Posterior vena cava (tissue), 2 donors: ENCODE results near the gene ASH1L. TPM values are rescaled to one million over a fixed set of nuclear protein-coding genes. Genes with fewer than 3 reads are reported as not detected.
A peak's percentile ranks its signal among the peaks of the same experiment; 100 is the strongest.
"Not testable (repeated sequence)": the region's sequence is repeated elsewhere in the genome, so short reads cannot be mapped to it uniquely, and the experiment has no call there.

Experiments used
- DNase-seq: peaks from one replicate; pipeline ENCODE4 v3.0.0-alpha.2; 2020; ENCODE audit warnings: low spot score
- intact Hi-C, 2 donors: fragments of 100-400 bp; cut with DNase I; formaldehyde crosslinking; loops; one replicate each; pipeline versions ENCODE4 v1.14.1 to v1.14.2; 2022 to 2023
- total RNA-seq, 2 donors: library from RNA; stranded (reverse); fragmentation: NEBNext Ultra II Directional; extraction: Animal tissue kit (Norgen Biotek cat#: 25700); gene quantifications; one replicate each; pipeline ENCODE4 v1.2.1, GENCODE V29; 2021
- donor health status: DM: yes; HTN: yes; CAD: no.
- donor health status: DM: yes; HTN: yes; CAD: no.

Gene ASH1L
- total RNA-seq, 2 donors from 2014 or later = 66.7 to 67.4 TPM

- no peak for DNase-seq
These were observed 172.8 kb downstream of the ASH1L start for GRCh38 chr1:155389826-155390225.

GRCh38 chr1:155385836-155386235 lies 176.8 kb downstream of the ASH1L start:
- DNase-seq = not testable (repeated sequence)
- intact Hi-C loops = loop anchor here in 1 of 2 donors (1.0 kb wide), 1 partner anchor 40 kb away; no protein-coding TSS in a partner anchor

More at GRCh38 chr1:155389826-155390225, 172.8 kb downstream of the ASH1L start:
- intact Hi-C loops = no loop called here

- intact Hi-C loops = no loop called here
- DNase-seq = no peak
These were observed 179.2 kb downstream of the ASH1L start for GRCh38 chr1:155383406-155383805.

- intact Hi-C loops = no loop called here
- no peak for DNase-seq
These were observed 182.9 kb downstream of the ASH1L start for GRCh38 chr1:155379631-155380090.

- no peak for DNase-seq
- intact Hi-C loops = no loop called here
These were observed 183.4 kb downstream of the ASH1L start for GRCh38 chr1:155379180-155379579.

GRCh38 chr1:155360051-155360450 lies 202.6 kb downstream of the ASH1L start:
- intact Hi-C loops = no loop called here
- DNase-seq = no peak

GRCh38 chr1:155352631-155353030 lies 210.0 kb downstream of the ASH1L start:
- intact Hi-C loops = no loop called here
- no peak for DNase-seq

GRCh38 chr1:155342842-155343241 lies 219.8 kb downstream of the ASH1L start:
- no peak for DNase-seq
- intact Hi-C loops = no loop called here

- intact Hi-C loops = no loop called here
- DNase-seq = no peak
These were observed 223.0 kb downstream of the ASH1L start for GRCh38 chr1:155339515-155340097.

GRCh38 chr1:155334962-155335361 lies 227.6 kb downstream of the ASH1L start:
- intact Hi-C loops = no loop called here
- no peak for DNase-seq

- DNase-seq = no peak
- intact Hi-C loops = no loop called here
These were observed 232.5 kb downstream of the ASH1L start for GRCh38 chr1:155329980-155330598.

GRCh38 chr1:155328856-155329255 lies 233.7 kb downstream of the ASH1L start:
- intact Hi-C loops, DNase-seq: not testable (repeated sequence)

GRCh38 chr1:155327981-155328380 lies 234.6 kb downstream of the ASH1L start:
- intact Hi-C loops = no loop called here
- DNase-seq = no peak

- DNase-seq = peak; percentile 75
- intact Hi-C loops = no loop called here
These were observed 236.0 kb downstream of the ASH1L start for GRCh38 chr1:155326631-155327037.

GRCh38 chr1:155326020-155326526 lies 236.5 kb downstream of the ASH1L start:
- intact Hi-C loops = no loop called here
- no peak for DNase-seq

- DNase-seq = no peak
- intact Hi-C loops = no loop called here
These were observed 237.1 kb downstream of the ASH1L start for GRCh38 chr1:155325603-155325893.

- intact Hi-C loops = loop anchor here (5.0 kb wide), 2 partner anchors 48 to 73 kb away; partner anchors contain the start of gene HCN3 (in 2 of the 2)
- DNase-seq = peak; percentile 86
These were observed 237.6 kb downstream of the ASH1L start for GRCh38 chr1:155324717-155325602.

- DNase-seq = peak; percentile 98
- intact Hi-C loops = loop anchor here (5.0 kb wide), 2 partner anchors 47 to 72 kb away; partner anchors contain the start of gene HCN3 (in 2 of the 2)
These were observed 238.4 kb downstream of the ASH1L start for GRCh38 chr1:155324037-155324716.

GRCh38 chr1:155323729-155324036 lies 238.9 kb downstream of the ASH1L start:
- intact Hi-C loops = loop anchor here (5.0 kb wide), 2 partner anchors 46 to 71 kb away; partner anchors contain the start of gene HCN3 (in 2 of the 2)
- DNase-seq = peak; percentile 97
